ENCODE measurements around the gene SCLT1. TPM values are rescaled to one million over a fixed set of nuclear protein-coding genes. Genes with fewer than 3 reads are reported as not detected.
A peak's percentile ranks its signal among the peaks of the same experiment; 100 is the strongest.

SCLT1 gene
- total RNA-seq, 3 donors from 2014 or later: 10.8 to 13.1 (median 11.1) TPM

GRCh38 chr4:128865132-128865531 lies 228.2 kb downstream of the SCLT1 start:
- ATAC-seq: no peak
- Mint-ChIP-seq H3K4me3 (no peak overlapping the region), H3K4me1 (ENCODE audit: low read depth) (peaks cover 32% of the 10 kb centered on the region), H3K9me3 (no peaks in the 10 kb centered on the region), H3K27me3 (ENCODE audit: low read depth) (no peaks in the 10 kb centered on the region), H3K36me3 (ENCODE audit: insufficient read depth) (peaks cover 42% of the 10 kb centered on the region)
- no peak for DNase-seq

- H3K4me3 Mint-ChIP-seq: no peak overlapping the region
These were observed 229.8 kb downstream of the SCLT1 start for GRCh38 chr4:128863312-128864075.

GRCh38 chr4:128862608-128863311 lies 230.6 kb downstream of the SCLT1 start:
- H3K9me3 Mint-ChIP-seq: no peaks in the 10 kb centered on the region
- no peaks in the 10 kb centered on the region for H3K27me3 Mint-ChIP-seq (ENCODE audit: low read depth)
- H3K36me3 Mint-ChIP-seq (ENCODE audit: insufficient read depth): peaks cover 45% of the 10 kb centered on the region
- peaks cover 37% of the 10 kb centered on the region for H3K4me1 Mint-ChIP-seq (ENCODE audit: low read depth)
- DNase-seq (peak; percentile 44), ATAC-seq (peak; percentile 92 to 93)
- peak overlapping the region; percentile 13 for H3K4me3 Mint-ChIP-seq

More at GRCh38 chr4:128863312-128864075, 229.8 kb downstream of the SCLT1 start:
- ATAC-seq (no peak), DNase-seq (peak; percentile 65)
- H3K36me3 Mint-ChIP-seq (ENCODE audit: insufficient read depth): peaks cover 43% of the 10 kb centered on the region
- no peaks in the 10 kb centered on the region for H3K9me3 Mint-ChIP-seq
- H3K27me3 Mint-ChIP-seq (ENCODE audit: low read depth): no peaks in the 10 kb centered on the region
- H3K4me1 Mint-ChIP-seq (ENCODE audit: low read depth): peaks cover 37% of the 10 kb centered on the region

- DNase-seq (no peak), ATAC-seq (peak; percentile 5 to 6)
- Mint-ChIP-seq H3K36me3 (ENCODE audit: insufficient read depth) (peaks cover 50% of the 10 kb centered on the region), H3K9me3 (no peaks in the 10 kb centered on the region), H3K27me3 (ENCODE audit: low read depth) (no peaks in the 10 kb centered on the region), H3K4me1 (ENCODE audit: low read depth) (peaks cover 37% of the 10 kb centered on the region), H3K4me3 (peak overlapping the region; percentile 11)
These were observed 231.4 kb downstream of the SCLT1 start for GRCh38 chr4:128861856-128862518.

GRCh38 chr4:128859887-128860677 lies 233.3 kb downstream of the SCLT1 start:
- ATAC-seq (no peak), DNase-seq (no peak)
- no peak overlapping the region for H3K4me3 Mint-ChIP-seq
- H3K4me1 Mint-ChIP-seq (ENCODE audit: low read depth): peaks cover 37% of the 10 kb centered on the region
- H3K27me3 Mint-ChIP-seq (ENCODE audit: low read depth): no peaks in the 10 kb centered on the region
- peaks cover 49% of the 10 kb centered on the region for H3K36me3 Mint-ChIP-seq (ENCODE audit: insufficient read depth)
- no peaks in the 10 kb centered on the region for H3K9me3 Mint-ChIP-seq

GRCh38 chr4:128858879-128859671 lies 234.3 kb downstream of the SCLT1 start:
- ATAC-seq (no peak), DNase-seq (no peak)
- Mint-ChIP-seq H3K4me3 (no peak overlapping the region), H3K27me3 (ENCODE audit: low read depth) (no peaks in the 10 kb centered on the region), H3K9me3 (no peaks in the 10 kb centered on the region), H3K36me3 (ENCODE audit: insufficient read depth) (peaks cover 48% of the 10 kb centered on the region), H3K4me1 (ENCODE audit: low read depth) (peaks cover 46% of the 10 kb centered on the region)

- H3K9me3 Mint-ChIP-seq: no peaks in the 10 kb centered on the region
- H3K4me3 Mint-ChIP-seq: no peak overlapping the region
- ATAC-seq (no peak), DNase-seq (no peak)
- H3K4me1 Mint-ChIP-seq (ENCODE audit: low read depth): peaks cover 30% of the 10 kb centered on the region
- H3K36me3 Mint-ChIP-seq (ENCODE audit: insufficient read depth): peaks cover 54% of the 10 kb centered on the region
- no peaks in the 10 kb centered on the region for H3K27me3 Mint-ChIP-seq (ENCODE audit: low read depth)
These were observed 237.1 kb downstream of the SCLT1 start for GRCh38 chr4:128856246-128856645.

GRCh38 chr4:128855621-128856020 lies 237.7 kb downstream of the SCLT1 start:
- H3K9me3 Mint-ChIP-seq: no peaks in the 10 kb centered on the region
- DNase-seq (no peak), ATAC-seq (no peak)
- H3K36me3 Mint-ChIP-seq (ENCODE audit: insufficient read depth): peaks cover 51% of the 10 kb centered on the region
- no peak overlapping the region for H3K4me3 Mint-ChIP-seq
- peaks cover 24% of the 10 kb centered on the region for H3K4me1 Mint-ChIP-seq (ENCODE audit: low read depth)
- no peaks in the 10 kb centered on the region for H3K27me3 Mint-ChIP-seq (ENCODE audit: low read depth)

- DNase-seq: no peak
- ATAC-seq: peak; percentile 70 to 84
- peaks cover 55% of the 10 kb centered on the region for H3K36me3 Mint-ChIP-seq (ENCODE audit: insufficient read depth)
- no peaks in the 10 kb centered on the region for H3K9me3 Mint-ChIP-seq
- H3K4me1 Mint-ChIP-seq (ENCODE audit: low read depth): peaks cover 17% of the 10 kb centered on the region
- no peak overlapping the region for H3K4me3 Mint-ChIP-seq
- H3K27me3 Mint-ChIP-seq (ENCODE audit: low read depth): no peaks in the 10 kb centered on the region
These were observed 238.9 kb downstream of the SCLT1 start for GRCh38 chr4:128854433-128854832.

- Mint-ChIP-seq H3K4me1 (ENCODE audit: low read depth) (peaks cover 15% of the 10 kb centered on the region), H3K9me3 (no peaks in the 10 kb centered on the region), H3K36me3 (ENCODE audit: insufficient read depth) (peaks cover 49% of the 10 kb centered on the region), H3K4me3 (no peak overlapping the region), H3K27me3 (ENCODE audit: low read depth) (no peaks in the 10 kb centered on the region)
- DNase-seq (no peak), ATAC-seq (no peak)
These were observed 239.6 kb downstream of the SCLT1 start for GRCh38 chr4:128853741-128854140.

- no peaks in the 10 kb centered on the region for H3K9me3 Mint-ChIP-seq
- no peaks in the 10 kb centered on the region for H3K27me3 Mint-ChIP-seq (ENCODE audit: low read depth)
- ATAC-seq: no peak
These were observed 243.1 kb downstream of the SCLT1 start for GRCh38 chr4:128850252-128850651.

GRCh38 chr4:128848461-128848860 lies 244.9 kb downstream of the SCLT1 start:
- no peaks in the 10 kb centered on the region for H3K9me3 Mint-ChIP-seq
- H3K36me3 Mint-ChIP-seq (ENCODE audit: insufficient read depth): peaks cover 49% of the 10 kb centered on the region
- H3K4me3 Mint-ChIP-seq: no peak overlapping the region
- no peaks in the 10 kb centered on the region for H3K27me3 Mint-ChIP-seq (ENCODE audit: low read depth)
- peaks cover under 1% of the 10 kb centered on the region for H3K4me1 Mint-ChIP-seq (ENCODE audit: low read depth)
- no peak for DNase-seq
- no peak for ATAC-seq

More at GRCh38 chr4:128850252-128850651, 243.1 kb downstream of the SCLT1 start:
- Mint-ChIP-seq H3K4me1 (ENCODE audit: low read depth) (peaks cover 15% of the 10 kb centered on the region), H3K36me3 (ENCODE audit: insufficient read depth) (peaks cover 44% of the 10 kb centered on the region), H3K4me3 (no peak overlapping the region)
- no peak for DNase-seq

- ATAC-seq: no peak
- Mint-ChIP-seq H3K4me3 (no peak overlapping the region), H3K9me3 (no peaks in the 10 kb centered on the region), H3K36me3 (ENCODE audit: insufficient read depth) (peaks cover 52% of the 10 kb centered on the region), H3K4me1 (ENCODE audit: low read depth) (no peaks in the 10 kb centered on the region), H3K27me3 (ENCODE audit: low read depth) (no peaks in the 10 kb centered on the region)
- no peak for DNase-seq
These were observed 246.1 kb downstream of the SCLT1 start for GRCh38 chr4:128847082-128847724.

Measured in activated T-cell treated with anti-CD3 and anti-CD28 coated beads, Interleukin-2, amount 50 U/mL, for 4 hours (primary cell).